Testis (tissue), 3 donors: ENCODE measurements around the gene DBF4B. TPM values are rescaled to one million over a fixed set of nuclear protein-coding genes. Genes with fewer than 3 reads are reported as not detected.

ENCODE experiments used
- DNase-seq: peaks from one replicate; pipeline ENCODE4 v3.0.0-alpha.2; 2019
- H3K27ac ChIP-seq, 2 donors: fragments of 200-600 bp; sonication (generic); one replicate each; pipeline ENCODE4 v1.5.1; 2019
- H3K27me3 ChIP-seq: fragments of 200-600 bp; sonication (generic); one replicate; pipeline ENCODE4 v1.5.1; 2019
- H3K36me3 ChIP-seq: fragments of 200-600 bp; sonication (generic); one replicate; pipeline ENCODE4 v1.5.1; 2017; ENCODE audit warnings: low read depth; ENCODE audit errors: missing control alignments
- H3K4me1 ChIP-seq: fragments of 200-600 bp; sonication (generic); one replicate; pipeline ENCODE4 v1.5.1; 2019
- H3K4me3 ChIP-seq, 2 donors: fragments of 200-600 bp; sonication (generic); one replicate each; pipeline ENCODE4 v1.5.1; 2017 to 2019
- H3K9me3 ChIP-seq: fragments of 200-600 bp; sonication (generic); one replicate; pipeline ENCODE4 v1.5.1; 2017
- CTCF ChIP-seq, 3 experiments: fragments of 450-650 bp in 2 of 3; fragments of 200-600 bp in 1 of 3; sonication (generic) in 1 of 3; IDR thresholded peaks; one replicate each; pipeline ENCODE4 v1.5.1; 2016 to 2019; ENCODE audit warnings: antibody characterized with exemption in 3 of 3, mild to moderate bottlenecking in 2 of 3, moderate library complexity in 1 of 3
- POLR2A ChIP-seq: fragments of 450-650 bp; IDR thresholded peaks from one replicate; pipeline ENCODE4 v1.6.1; 2017; ENCODE audit warnings: antibody characterized with exemption, mild to moderate bottlenecking, moderate library complexity
- whole genome bisulfite sequencing, 2 donors: methylation state at CpG; one replicate each; pipeline ENCODE4 v1.1.5; 2018; 5-methylcytosine and 5-hydroxymethylcytosine counted together
- intact Hi-C: fragments of 100-400 bp; cut with DNase I; formaldehyde crosslinking; loops from one replicate; pipeline ENCODE4 v1.15.1; 2023; ENCODE audit warnings: low total_unique reads
- polyA plus RNA-seq: library from polyadenylated mRNA; stranded (reverse); fragments of 350-450 nt; fragmentation: Illumina TruSeq; extraction: RNeasy Lipid Tissue Mini Kit (QIAGEN cat#74804); gene quantifications from one replicate; pipeline ENCODE4 v1.2.3, GENCODE V29; 2014; ENCODE audit warnings: low read depth, low replicate concordance; ENCODE audit not compliant: insufficient read depth
- small RNA-seq, 2 donors: library from RNA; depleted of rRNA; stranded (forward); fragments of <200 nt; gene quantifications; one replicate each; pipeline ENCODE3, GENCODE V24; 2016
- total RNA-seq, 2 donors: library from RNA; depleted of rRNA; stranded (reverse); fragments of >200 nt; gene quantifications; one replicate each; pipeline ENCODE4 v1.2.3, GENCODE V29; 2016

DBF4B gene
- total and polyA plus RNA-seq, 3 donors from 2014 or later, result 47.3 to 55.1 (median 50.2) TPM

- TF ChIP-seq POLR2A (no peak), CTCF (IDR thresholded peaks at IDR 0.05) (no peak)
- intact Hi-C loops, result no loop called here
- 91 to 94% methylated on average over 9 of the region's 9 CpGs for WGBS, 2 donors
- Histone ChIP-seq H3K27me3 (no peaks in the 10 kb centered on the region), H3K4me1 (no peaks in the 10 kb centered on the region), H3K9me3 (no peaks in the 10 kb centered on the region), H3K27ac (no peak overlapping the region), H3K36me3 (no peaks in the 10 kb centered on the region), H3K4me3 (no peak overlapping the region)
- no peak for DNase-seq
These were observed 88.3 kb downstream of the DBF4B start for GRCh38 chr17:44796731-44797130.

GRCh38 chr17:44797802-44798201, 89.3 kb downstream of the DBF4B start:
- no peak overlapping the region for H3K27ac ChIP-seq
- DNase-seq, result no peak

GRCh38 chr17:44798356-44798755, 89.9 kb downstream of the DBF4B start:
- Histone ChIP-seq H3K4me3 (no peak overlapping the region), H3K9me3 (no peaks in the 10 kb centered on the region), H3K4me1 (no peaks in the 10 kb centered on the region), H3K27ac (no peak overlapping the region), H3K27me3 (no peaks in the 10 kb centered on the region), H3K36me3 (no peaks in the 10 kb centered on the region)
- WGBS, 2 donors, result 82 to 84% methylated on average over 2 of the region's 2 CpGs
- no peak for DNase-seq
- no peak for TF ChIP-seq CTCF (IDR thresholded peaks at IDR 0.05)
- TF ChIP-seq POLR2A, result no peak
- intact Hi-C loops, result no loop called here

More at GRCh38 chr17:44797802-44798201, 89.3 kb downstream of the DBF4B start:
- H3K4me1 ChIP-seq, result no peaks in the 10 kb centered on the region
- 65 to 81% methylated on average over 11 of the region's 11 CpGs for WGBS, 2 donors
- H3K9me3 ChIP-seq, result no peaks in the 10 kb centered on the region
- TF ChIP-seq CTCF (IDR thresholded peaks at IDR 0.05) (no peak), POLR2A (no peak)
- no peaks in the 10 kb centered on the region for H3K27me3 ChIP-seq
- H3K36me3 ChIP-seq, result no peaks in the 10 kb centered on the region
- H3K4me3 ChIP-seq, result no peak overlapping the region
- intact Hi-C loops, result no loop called here

Small RNA genes within 50 kb of the gene (small RNA-seq; reads per million reads assigned to genes)
- 0 reads per million in 2 donors for gene RN7SL819P

Other genes starting within 250 kb of the DBF4B start
- gene GPATCH8, start 205.3 kb upstream of the DBF4B start, total RNA-seq, result 10 to 100 TPM; 69.2 to 70.0 TPM
- 32.8 TPM for gene GPATCH8, start 205.3 kb upstream of the DBF4B start, polyA plus RNA-seq
- gene FZD2, start 151.2 kb upstream of the DBF4B start, total RNA-seq, result 1 to 10 TPM; 4.2 to 9.1 TPM
- 6.1 TPM for gene FZD2, start 151.2 kb upstream of the DBF4B start, polyA plus RNA-seq
- 100 to 1,000 TPM in 1 of 2 donors, 10 to 100 TPM in 1; 85.0 to 128 TPM for gene MEIOC, start 52.2 kb upstream of the DBF4B start, total RNA-seq
- gene MEIOC, start 52.2 kb upstream of the DBF4B start, polyA plus RNA-seq, result 58.2 TPM
- gene CCDC43, start 18.9 kb upstream of the DBF4B start, total RNA-seq, result 10 to 100 TPM; 20.8 to 27.9 TPM
- 18.6 TPM for gene CCDC43, start 18.9 kb upstream of the DBF4B start, polyA plus RNA-seq
- 1 to 10 TPM; 7.6 TPM for gene ADAM11, start 50.3 kb downstream of the DBF4B start, total RNA-seq
- 4.9 TPM for gene ADAM11, start 50.3 kb downstream of the DBF4B start, polyA plus RNA-seq
- 10 to 100 TPM; 16.9 to 21.0 TPM for gene GJC1, start 121.6 kb downstream of the DBF4B start, total RNA-seq
- gene GJC1, start 121.6 kb downstream of the DBF4B start, polyA plus RNA-seq, result 19.3 TPM
- under 1 TPM in 1 of 2 donors, not detected in 1; 0.81 TPM for gene HIGD1B, start 139.2 kb downstream of the DBF4B start, total RNA-seq
- 2.6 TPM for gene HIGD1B, start 139.2 kb downstream of the DBF4B start, polyA plus RNA-seq
- 100 to 1,000 TPM; 124 to 131 TPM for gene EFTUD2, start 190.8 kb downstream of the DBF4B start, total RNA-seq
- gene EFTUD2, start 190.8 kb downstream of the DBF4B start, polyA plus RNA-seq, result 95.5 TPM
- under 1 TPM; 0.55 to 0.62 TPM for gene GFAP, start 206.8 kb downstream of the DBF4B start, total RNA-seq
- gene GFAP, start 206.8 kb downstream of the DBF4B start, polyA plus RNA-seq, result 0.91 TPM
- 1 to 10 TPM; 3.7 to 6.0 TPM for gene KIF18B, start 239.1 kb downstream of the DBF4B start, total RNA-seq
- gene KIF18B, start 239.1 kb downstream of the DBF4B start, polyA plus RNA-seq, result 4.7 TPM